ENCODE measurements around the gene OR10A6. TPM values are rescaled to one million over a fixed set of nuclear protein-coding genes. Genes with fewer than 3 reads are reported as not detected.

Gene OR10A6
- total and polyA plus RNA-seq, 11 donors: not detected

- Histone ChIP-seq H3K4me1 (no peaks in the 10 kb centered on the region), H3K27me3 (no peaks in the 10 kb centered on the region), H3K36me3 (no peaks in the 10 kb centered on the region), H3K4me3 (no peak overlapping the region), H3K27ac (no peak overlapping the region), H3K9me3 (no peaks in the 10 kb centered on the region)
- DNase-seq: no peak
- ATAC-seq: no peak
- no peak for TF ChIP-seq CTCF (IDR thresholded peaks at IDR 0.05)
- TF ChIP-seq POLR2A (IDR thresholded peaks at IDR 0.05): no peak
- intact Hi-C loops (cut with DNase I): no loop called here
Observed at GRCh38 chr11:7971846-7972245, 40.8 kb upstream of the OR10A6 start.

GRCh38 chr11:7969756-7970646 is 38.9 kb upstream of the OR10A6 start:
- H3K4me3 ChIP-seq: no peak overlapping the region
- no peak for ATAC-seq
- 60 to 72% (median 64%) methylated on average over 3 of the region's 3 CpGs for WGBS, 4 donors

GRCh38 chr11:7968686-7969085 is 37.6 kb upstream of the OR10A6 start:
- no peak overlapping the region for H3K27ac ChIP-seq
- no peaks in the 10 kb centered on the region for H3K27me3 ChIP-seq
- intact Hi-C loops (cut with DNase I): no loop called here
- ATAC-seq (no peak), DNase-seq (no peak)
- 36 to 48% (median 39%) methylated on average over 2 of the region's 2 CpGs for WGBS, 4 donors
- no peaks in the 10 kb centered on the region for H3K9me3 ChIP-seq
- H3K36me3 ChIP-seq: no peaks in the 10 kb centered on the region
- H3K4me3 ChIP-seq: no peak overlapping the region
- H3K4me1 ChIP-seq: no peaks in the 10 kb centered on the region
- TF ChIP-seq CTCF (IDR thresholded peaks at IDR 0.05) (no peak), POLR2A (IDR thresholded peaks at IDR 0.05) (no peak)

More at GRCh38 chr11:7969756-7970646, 38.9 kb upstream of the OR10A6 start:
- intact Hi-C loops (cut with DNase I): no loop called here
- H3K36me3 ChIP-seq: no peaks in the 10 kb centered on the region
- no peaks in the 10 kb centered on the region for H3K9me3 ChIP-seq
- DNase-seq: no peak
- no peak for TF ChIP-seq CTCF (IDR thresholded peaks at IDR 0.05)
- TF ChIP-seq POLR2A (IDR thresholded peaks at IDR 0.05): no peak
- H3K27me3 ChIP-seq: no peaks in the 10 kb centered on the region
- H3K4me1 ChIP-seq: no peaks in the 10 kb centered on the region
- no peak overlapping the region for H3K27ac ChIP-seq

- TF ChIP-seq CTCF (IDR thresholded peaks at IDR 0.05) (no peak), POLR2A (IDR thresholded peaks at IDR 0.05) (no peak)
- Histone ChIP-seq H3K4me1 (no peaks in the 10 kb centered on the region), H3K27ac (no peak overlapping the region), H3K9me3 (no peaks in the 10 kb centered on the region), H3K36me3 (no peaks in the 10 kb centered on the region), H3K27me3 (peaks cover 0 to 5% (median 0%) of the 10 kb centered on the region in 9 donors), H3K4me3 (no peak overlapping the region)
- intact Hi-C loops (cut with DNase I): no loop called here
- DNase-seq (no peak), ATAC-seq (no peak)
Observed at GRCh38 chr11:7967826-7968225, 36.8 kb upstream of the OR10A6 start.
